SH-SY5Y (cell line): ENCODE results near the gene RRAGD.

ENCODE experiments used
- GATA2 ChIP-seq: IDR thresholded peaks from 2 replicates; pipeline ENCODE4 v1.6.1; 2011; ENCODE audit warnings: mild to moderate bottlenecking, low read depth, low read length
- GATA3 ChIP-seq: IDR thresholded peaks from 2 replicates; pipeline ENCODE4 v1.6.1; 2011; ENCODE audit warnings: low read depth, mild to moderate bottlenecking, low read length, moderate library complexity

GRCh38 chr6:89323511-89323971 lies 88.5 kb downstream of the RRAGD start:
- TF ChIP-seq GATA2, result no peak
- no peak for TF ChIP-seq GATA3
